Neutrophil (primary cell): Measurements from ENCODE around the gene NNMT.

Experiments used
- H3K27ac ChIP-seq: fragments of 200-600 bp; sonication (generic); 2 replicates; pipeline ENCODE4 v1.5.1; 2016; ENCODE audit warnings: mild to moderate bottlenecking, moderate library complexity
- H3K27me3 ChIP-seq: fragments of 200-600 bp; sonication (generic); 2 replicates; pipeline ENCODE4 v1.6.0; 2016; ENCODE audit warnings: mild to moderate bottlenecking
- H3K36me3 ChIP-seq: fragments of 200-600 bp; sonication (generic); 2 replicates; pipeline ENCODE4 v1.5.1; 2017
- H3K4me1 ChIP-seq, 2 experiments: fragments of 200-600 bp in 1 of 2; sonication (generic) in 1 of 2; 1 replicate in 1 of 2; 2 replicates in 1 of 2; pipeline versions ENCODE4 v1.5.1 to v1.6.1; 2013 to 2016; ENCODE audit warnings: low read depth in 1 of 2, low read length in 1 of 2, mild to moderate bottlenecking in 1 of 2, moderate library complexity in 1 of 2; ENCODE audit not compliant: control insufficient read depth in 1 of 2, insufficient read depth in 1 of 2
- H3K4me3 ChIP-seq, 2 experiments: fragments of 200-600 bp in 1 of 2; sonication (generic) in 1 of 2; 1 replicate in 1 of 2; 2 replicates in 1 of 2; pipeline ENCODE4 v1.5.1; 2013 to 2016; ENCODE audit warnings: low read depth in 1 of 2, low read length in 1 of 2, mild to moderate bottlenecking in 1 of 2, moderate library complexity in 1 of 2
- H3K9me3 ChIP-seq: fragments of 200-600 bp; sonication (generic); 2 replicates; pipeline ENCODE4 v1.5.1; 2016
- TF ChIP-seq, protein P1 (sequence below): fragments of 200-600 bp; sonication (generic); IDR thresholded peaks from 2 replicates; pipeline ENCODE4 v1.5.1; 2016; ENCODE audit warnings: antibody characterized with exemption

Gene NNMT

GRCh38 chr11:114317787-114318137 lies 21.6 kb downstream of the NNMT start:
- H3K36me3 ChIP-seq = no peaks in the 10 kb centered on the region
- H3K4me1 ChIP-seq = peaks cover 14 to 16% of the 10 kb centered on the region in 2 experiments
- no peak overlapping the region for H3K4me3 ChIP-seq
- no peaks in the 10 kb centered on the region for H3K9me3 ChIP-seq
- no peak overlapping the region for H3K27ac ChIP-seq
- H3K27me3 ChIP-seq = no peaks in the 10 kb centered on the region
- TF ChIP-seq, protein P1, sequence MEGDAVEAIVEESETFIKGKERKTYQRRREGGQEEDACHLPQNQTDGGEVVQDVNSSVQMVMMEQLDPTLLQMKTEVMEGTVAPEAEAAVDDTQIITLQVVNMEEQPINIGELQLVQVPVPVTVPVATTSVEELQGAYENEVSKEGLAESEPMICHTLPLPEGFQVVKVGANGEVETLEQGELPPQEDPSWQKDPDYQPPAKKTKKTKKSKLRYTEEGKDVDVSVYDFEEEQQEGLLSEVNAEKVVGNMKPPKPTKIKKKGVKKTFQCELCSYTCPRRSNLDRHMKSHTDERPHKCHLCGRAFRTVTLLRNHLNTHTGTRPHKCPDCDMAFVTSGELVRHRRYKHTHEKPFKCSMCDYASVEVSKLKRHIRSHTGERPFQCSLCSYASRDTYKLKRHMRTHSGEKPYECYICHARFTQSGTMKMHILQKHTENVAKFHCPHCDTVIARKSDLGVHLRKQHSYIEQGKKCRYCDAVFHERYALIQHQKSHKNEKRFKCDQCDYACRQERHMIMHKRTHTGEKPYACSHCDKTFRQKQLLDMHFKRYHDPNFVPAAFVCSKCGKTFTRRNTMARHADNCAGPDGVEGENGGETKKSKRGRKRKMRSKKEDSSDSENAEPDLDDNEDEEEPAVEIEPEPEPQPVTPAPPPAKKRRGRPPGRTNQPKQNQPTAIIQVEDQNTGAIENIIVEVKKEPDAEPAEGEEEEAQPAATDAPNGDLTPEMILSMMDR = no peak

DNA sequence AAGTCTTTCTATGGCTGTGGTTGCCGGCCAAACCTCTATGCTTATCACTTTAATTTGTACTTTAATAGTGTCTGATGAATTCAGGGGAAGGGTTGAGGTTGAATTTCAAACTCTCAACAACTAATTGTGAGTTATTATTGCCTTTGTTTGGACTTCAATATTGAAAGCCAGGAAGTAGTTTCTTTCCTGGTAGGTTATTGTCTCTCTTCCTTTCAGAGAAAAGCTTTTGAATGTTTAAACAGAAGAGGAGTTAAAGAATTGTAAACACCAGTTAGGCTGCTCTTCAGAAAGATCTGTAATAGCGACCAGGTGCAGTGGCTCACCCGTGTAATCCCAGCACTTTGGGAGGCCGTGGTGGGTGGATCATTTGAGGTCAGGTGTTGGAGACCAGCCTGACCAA lies 22.2 kb downstream of the NNMT start:
- H3K4me1 ChIP-seq = peaks cover 14 to 22% of the 10 kb centered on the region in 2 experiments
- H3K36me3 ChIP-seq = no peaks in the 10 kb centered on the region
- no peaks in the 10 kb centered on the region for H3K9me3 ChIP-seq
- H3K27ac ChIP-seq = no peak overlapping the region
- no peak overlapping the region for H3K4me3 ChIP-seq
- TF ChIP-seq, protein P1 = no peak
- no peaks in the 10 kb centered on the region for H3K27me3 ChIP-seq

- Histone ChIP-seq H3K27ac (no peak overlapping the region), H3K9me3 (no peaks in the 10 kb centered on the region), H3K4me1 (peaks cover 14 to 22% of the 10 kb centered on the region in 2 experiments), H3K36me3 (no peaks in the 10 kb centered on the region), H3K27me3 (no peaks in the 10 kb centered on the region), H3K4me3 (no peak overlapping the region)
- TF ChIP-seq, protein P1 = no peak
Observed at GRCh38 chr11:114319716-114320328, 23.6 kb downstream of the NNMT start.

GRCh38 chr11:114321621-114322257 lies 25.5 kb downstream of the NNMT start:
- TF ChIP-seq, protein P1 = no peak
- Histone ChIP-seq H3K4me3 (no peak overlapping the region), H3K9me3 (no peaks in the 10 kb centered on the region), H3K27ac (no peak overlapping the region), H3K36me3 (no peaks in the 10 kb centered on the region), H3K27me3 (no peaks in the 10 kb centered on the region), H3K4me1 (peaks cover 13 to 17% of the 10 kb centered on the region in 2 experiments)

- Histone ChIP-seq H3K4me3 (no peak overlapping the region), H3K9me3 (no peaks in the 10 kb centered on the region), H3K27ac (no peak overlapping the region), H3K27me3 (no peaks in the 10 kb centered on the region), H3K4me1 (peaks cover 19 to 20% of the 10 kb centered on the region in 2 experiments), H3K36me3 (no peaks in the 10 kb centered on the region)
- TF ChIP-seq, protein P1 = no peak
Observed at GRCh38 chr11:114322934-114323333, 26.7 kb downstream of the NNMT start.
